GM12878 (cell line): ENCODE data around the gene ELF2.

Source experiments
- BCL3 ChIP-seq: IDR thresholded peaks from 2 replicates; pipeline ENCODE4 v1.6.1; 2011; ENCODE audit warnings: borderline replicate concordance, low read depth, mild to moderate bottlenecking, moderate library complexity, low read length; ENCODE audit not compliant: insufficient read depth, poor library complexity, severe bottlenecking
- BMI1 ChIP-seq: fragments of 450-650 bp; IDR thresholded peaks from 2 replicates; pipeline ENCODE4 v1.6.1; 2016; ENCODE audit warnings: mild to moderate bottlenecking, moderate library complexity, borderline replicate concordance

- TF ChIP-seq BCL3 (no peak), BMI1 (no peak)
Measured at GRCh38 chr4:139184129-139184528, 7.1 kb upstream of the ELF2 start.
